Fibroblast of the aortic adventitia (primary cell): ENCODE measurements around the gene PYGM. TPM values are rescaled to one million over a fixed set of nuclear protein-coding genes. Genes with fewer than 3 reads are reported as not detected.

Source experiments
- DNase-seq: peaks from one replicate; pipeline ENCODE4 v3.0.0-alpha.2; 2010; ENCODE audit warnings: low read depth
- H3K4me3 ChIP-seq: 2 replicates; pipeline ENCODE4 v1.5.1; 2011; ENCODE audit warnings: low read depth, mild to moderate bottlenecking, control low read depth, low read length, moderate library complexity
- CTCF ChIP-seq: IDR thresholded peaks from 2 replicates; pipeline ENCODE4 v1.5.1; 2011; ENCODE audit warnings: mild to moderate bottlenecking, low read length, control low read depth, inconsistent platforms; ENCODE audit not compliant: insufficient read depth
- total RNA-seq: library from RNA; depleted of rRNA; stranded (reverse); fragments of >200 nt; gene quantifications from 2 replicates; pipeline ENCODE4 v1.2.3, GENCODE V29; 2012; ENCODE audit warnings: low replicate concordance

The PYGM gene
- total RNA-seq, 1 donor = 0.63 TPM

GRCh38 chr11:64786308-64786707 is 26.5 kb upstream of the PYGM start:
- no peak for TF ChIP-seq CTCF
- no peak overlapping the region for H3K4me3 ChIP-seq
- DNase-seq = no peak

GRCh38 chr11:64784813-64785581 is 25.2 kb upstream of the PYGM start:
- DNase-seq = no peak
- no peak for TF ChIP-seq CTCF
- H3K4me3 ChIP-seq = no peak overlapping the region

- peak; percentile 100 for DNase-seq
- no peak for TF ChIP-seq CTCF
- H3K4me3 ChIP-seq = peak within 1 kb of the TSS; percentile 97
Measured at GRCh38 chr11:64778473-64779298, 18.9 kb upstream of the PYGM start, which contains the start of gene SF1. Gene SF1, minus strand, starts transcription at chr11:64778542. Its CDS starts 150 bp downstream, at chr11:64778392.

GRCh38 chr11:64778223-64778472 is 18.4 kb upstream of the PYGM start:
- TF ChIP-seq CTCF = no peak
- DNase-seq = no peak
- peak overlapping the region; percentile 97 for H3K4me3 ChIP-seq

GRCh38 chr11:64777449-64778222 is 17.9 kb upstream of the PYGM start:
- peak; percentile 79 for DNase-seq
- TF ChIP-seq CTCF = no peak
- H3K4me3 ChIP-seq = peak overlapping the region; percentile 97

GRCh38 chr11:64776875-64777274 is 17.1 kb upstream of the PYGM start:
- no peak for DNase-seq
- no peak for TF ChIP-seq CTCF

More at GRCh38 chr11:64776875-64777274, 17.1 kb upstream of the PYGM start:
- H3K4me3 ChIP-seq = peak overlapping the region; percentile 97
